Measurements from ENCODE around the gene PGBD5. TPM values are rescaled to one million over a fixed set of nuclear protein-coding genes. Genes with fewer than 3 reads are reported as not detected.

PGBD5 gene
- total and polyA plus RNA-seq, 8 donors, result 2.8 to 17.2 (median 10.4) TPM

DNA sequence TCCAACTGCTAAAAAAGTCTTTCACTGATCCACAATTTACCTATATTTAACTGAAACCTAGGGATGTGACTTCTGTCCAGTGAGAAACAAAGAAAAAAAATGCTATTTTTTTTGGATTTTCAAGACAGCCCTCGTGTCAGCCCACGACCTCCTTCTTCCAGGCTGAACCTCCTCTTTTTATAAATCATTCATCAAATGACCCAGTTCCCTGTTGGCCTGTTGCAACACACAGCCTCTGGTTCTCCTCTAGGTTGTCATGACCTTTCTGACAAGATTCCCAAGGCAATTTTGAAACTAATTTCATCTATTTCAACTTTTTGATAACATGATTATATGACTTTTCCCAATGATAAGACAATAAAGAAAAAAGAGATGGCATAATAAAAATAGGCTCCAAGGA, 74.6 kb downstream of the PGBD5 start:
- 43 to 49% methylated on average over 2 of the region's 2 CpGs for WGBS, 2 donors
- peaks cover 8 to 16% (median 12%) of the 10 kb centered on the region in 3 donors for H3K4me1 ChIP-seq
- no peaks in the 10 kb centered on the region for H3K36me3 ChIP-seq
- no peak for FAIRE-seq
- no peak for DNase-seq
- no peak for ATAC-seq
- H3K4me3 ChIP-seq, result no peak overlapping the region
- no peaks in the 10 kb centered on the region for H3K27me3 ChIP-seq
- TF ChIP-seq, protein P1, sequence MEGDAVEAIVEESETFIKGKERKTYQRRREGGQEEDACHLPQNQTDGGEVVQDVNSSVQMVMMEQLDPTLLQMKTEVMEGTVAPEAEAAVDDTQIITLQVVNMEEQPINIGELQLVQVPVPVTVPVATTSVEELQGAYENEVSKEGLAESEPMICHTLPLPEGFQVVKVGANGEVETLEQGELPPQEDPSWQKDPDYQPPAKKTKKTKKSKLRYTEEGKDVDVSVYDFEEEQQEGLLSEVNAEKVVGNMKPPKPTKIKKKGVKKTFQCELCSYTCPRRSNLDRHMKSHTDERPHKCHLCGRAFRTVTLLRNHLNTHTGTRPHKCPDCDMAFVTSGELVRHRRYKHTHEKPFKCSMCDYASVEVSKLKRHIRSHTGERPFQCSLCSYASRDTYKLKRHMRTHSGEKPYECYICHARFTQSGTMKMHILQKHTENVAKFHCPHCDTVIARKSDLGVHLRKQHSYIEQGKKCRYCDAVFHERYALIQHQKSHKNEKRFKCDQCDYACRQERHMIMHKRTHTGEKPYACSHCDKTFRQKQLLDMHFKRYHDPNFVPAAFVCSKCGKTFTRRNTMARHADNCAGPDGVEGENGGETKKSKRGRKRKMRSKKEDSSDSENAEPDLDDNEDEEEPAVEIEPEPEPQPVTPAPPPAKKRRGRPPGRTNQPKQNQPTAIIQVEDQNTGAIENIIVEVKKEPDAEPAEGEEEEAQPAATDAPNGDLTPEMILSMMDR (IDR thresholded peaks at IDR 0.05), result no peak
- intact Hi-C loops (cut with DNase I), result no loop called here
- no peak overlapping the region for H3K27ac ChIP-seq
- no peaks in the 10 kb centered on the region for H3K9me3 ChIP-seq

DNA sequence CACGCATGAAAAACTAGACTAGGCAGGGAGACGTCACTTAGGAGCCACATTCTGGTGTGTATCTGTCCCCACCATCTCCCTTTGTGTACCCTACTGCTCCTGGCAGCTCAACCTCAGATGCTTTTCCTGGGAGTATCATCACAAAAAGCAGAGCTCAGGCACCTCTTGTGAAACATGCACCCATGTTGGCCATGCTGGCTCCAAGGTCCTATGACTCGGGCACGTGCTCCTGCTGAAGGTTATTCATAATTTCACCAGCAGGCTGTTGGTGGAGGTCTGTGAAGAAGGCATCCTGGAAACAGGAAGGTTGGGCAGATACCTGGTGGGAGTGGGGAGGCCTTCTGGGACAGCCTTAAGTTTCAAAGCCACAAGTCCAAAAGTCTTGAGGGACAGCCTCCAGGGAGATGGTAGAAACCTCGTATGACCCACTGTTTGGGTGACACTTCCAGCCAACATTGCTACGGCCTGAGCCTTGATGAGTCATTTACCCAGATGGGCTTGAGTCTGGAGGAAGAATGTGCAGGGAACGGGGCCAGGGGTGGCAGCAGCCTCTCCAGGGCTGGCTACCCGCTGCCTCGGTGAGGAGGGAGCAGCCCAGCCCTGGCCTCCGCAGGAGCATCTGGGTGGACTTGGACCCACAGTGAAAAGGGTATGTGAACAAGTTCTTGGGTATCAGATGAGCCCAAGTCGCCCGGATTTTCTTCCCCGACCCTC, 75.8 kb downstream of the PGBD5 start:
- 94% methylated on average over 13 of the region's 13 CpGs for WGBS, 2 donors
- intact Hi-C loops (cut with DNase I), result no loop called here
- Histone ChIP-seq H3K4me3 (no peak overlapping the region), H3K36me3 (no peaks in the 10 kb centered on the region), H3K27me3 (no peaks in the 10 kb centered on the region), H3K4me1 (peaks cover 8 to 20% (median 12%) of the 10 kb centered on the region in 3 donors), H3K27ac (no peak overlapping the region), H3K9me3 (no peaks in the 10 kb centered on the region)
- DNase-seq (no peak), FAIRE-seq (no peak), ATAC-seq (no peak)
- TF ChIP-seq, protein P1 (IDR thresholded peaks at IDR 0.05), result no peak

DNA sequence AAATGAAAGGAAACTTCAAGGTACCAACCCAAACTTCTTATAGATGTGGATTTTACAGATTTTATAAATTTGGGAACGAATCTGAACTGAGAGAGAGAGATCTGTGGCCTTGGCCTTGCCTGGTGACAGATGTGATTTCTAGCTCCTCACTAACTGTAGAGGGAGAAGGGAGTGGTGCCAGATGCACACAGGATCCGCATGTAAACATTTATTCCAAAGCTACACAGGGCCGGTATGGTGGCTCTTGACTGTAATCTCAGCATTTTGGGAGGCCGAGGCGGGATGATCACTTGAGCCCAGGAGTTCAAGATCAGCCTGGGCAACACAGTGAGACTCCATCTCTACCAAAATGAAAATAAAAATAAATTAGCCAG, 77.1 kb downstream of the PGBD5 start:
- peak in 1 of 4 donors; percentile 16 for ATAC-seq
- Histone ChIP-seq H3K27ac (peak overlapping the region in 3 of 4 donors; percentile 51 to 64 (median 60)), H3K4me1 (peaks cover 8 to 20% (median 12%) of the 10 kb centered on the region in 3 donors), H3K9me3 (no peaks in the 10 kb centered on the region), H3K4me3 (no peak overlapping the region), H3K36me3 (no peaks in the 10 kb centered on the region), H3K27me3 (no peaks in the 10 kb centered on the region)
- 37 to 53% methylated on average over 5 of the region's 5 CpGs for WGBS, 2 donors
- no peak for DNase-seq
- intact Hi-C loops (cut with DNase I), result no loop called here
- no peak for FAIRE-seq
- TF ChIP-seq, protein P1 (IDR thresholded peaks at IDR 0.05), result no peak

DNA sequence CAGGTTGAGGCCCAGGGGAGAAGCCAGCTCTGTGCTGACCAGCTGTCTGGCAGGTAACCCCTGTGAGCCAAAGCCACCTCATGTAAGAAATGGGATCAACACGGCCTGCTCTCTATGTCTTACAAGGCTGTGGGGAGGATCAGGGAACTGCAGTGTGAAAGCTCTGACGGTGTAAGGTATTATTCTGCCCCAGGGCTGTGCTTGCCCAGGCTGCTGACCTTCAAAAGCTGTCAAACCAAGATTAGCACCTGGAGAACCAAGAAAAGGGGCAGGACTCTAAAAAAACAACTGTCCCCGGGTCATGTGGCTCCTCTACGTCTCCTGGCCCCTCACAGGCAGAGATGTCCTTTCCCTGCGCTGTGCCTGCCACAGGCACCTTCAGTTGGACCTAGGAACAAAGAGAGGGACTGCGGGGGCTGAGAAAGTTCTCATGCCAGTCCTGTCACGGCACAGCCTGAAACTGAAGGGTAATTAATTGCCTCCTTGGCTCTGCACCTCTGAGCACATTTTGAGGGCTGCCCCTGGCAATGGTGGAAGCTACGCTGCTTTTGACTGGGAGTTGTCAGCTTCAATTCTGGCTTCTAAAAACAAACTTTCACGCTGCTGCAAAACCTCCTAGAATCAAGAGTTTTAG, 77.6 kb downstream of the PGBD5 start:
- Histone ChIP-seq H3K4me1 (peaks cover 8 to 20% (median 12%) of the 10 kb centered on the region in 3 donors), H3K27me3 (no peaks in the 10 kb centered on the region), H3K9me3 (no peaks in the 10 kb centered on the region), H3K4me3 (no peak overlapping the region), H3K36me3 (no peaks in the 10 kb centered on the region), H3K27ac (peak overlapping the region; percentile 30 to 64 (median 56))
- intact Hi-C loops (cut with DNase I), result no loop called here
- DNase-seq (peak in 3 of 6 donors; percentile 42 to 64 (median 44)), ATAC-seq (peak; percentile 65 to 87 (median 78)), FAIRE-seq (no peak)
- TF ChIP-seq, protein P1 (IDR thresholded peaks at IDR 0.05), result no peak
- 38 to 41% methylated on average over 9 of the region's 9 CpGs for WGBS, 2 donors

DNA sequence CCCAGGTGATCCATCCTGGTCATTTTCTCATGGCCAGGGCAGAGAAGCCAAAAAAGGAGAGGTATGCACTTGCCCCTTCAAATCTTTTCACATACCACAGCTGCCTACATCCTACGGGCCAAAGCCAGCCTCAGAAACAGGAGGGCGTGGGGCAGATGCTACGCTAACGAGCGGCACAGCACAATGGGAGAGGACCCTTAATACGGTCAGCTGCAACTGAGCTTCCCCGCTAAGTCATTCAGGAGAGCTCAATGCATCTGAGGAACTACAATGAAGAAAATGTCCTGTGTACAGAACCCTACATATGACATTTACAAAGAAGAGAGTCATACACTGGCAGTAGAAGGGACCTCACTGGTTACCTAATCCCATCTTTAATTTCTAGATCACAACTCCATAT, 78.2 kb downstream of the PGBD5 start:
- ATAC-seq, result peak in 2 of 4 donors; percentile 13 to 28
- Histone ChIP-seq H3K4me1 (peaks cover 8 to 20% (median 12%) of the 10 kb centered on the region in 3 donors), H3K9me3 (no peaks in the 10 kb centered on the region), H3K36me3 (no peaks in the 10 kb centered on the region), H3K4me3 (no peak overlapping the region), H3K27me3 (no peaks in the 10 kb centered on the region), H3K27ac (peak overlapping the region; percentile 30 to 64 (median 56))
- peak in 1 of 6 donors; percentile 37 for DNase-seq
- TF ChIP-seq, protein P1 (IDR thresholded peaks at IDR 0.05), result no peak
- intact Hi-C loops (cut with DNase I), result no loop called here
- 50 to 52% methylated on average over 7 of the region's 7 CpGs for WGBS, 2 donors
- FAIRE-seq, result no peak

All from pancreas (tissue), 10 donors.